SK-N-MC (cell line): ENCODE results near the gene CROCC.
A peak's percentile ranks its signal among the peaks of the same experiment; 100 is the strongest.
"Not testable (repeated sequence)": the region's sequence is repeated elsewhere in the genome, so short reads cannot be mapped to it uniquely, and the experiment has no call there.

Source experiments
- DNase-seq: peaks from one replicate; pipeline ENCODE4 v3.0.0-alpha.2; 2011; ENCODE audit warnings: low read depth, low spot score
- H3K27ac ChIP-seq: fragments of 200-600 bp; sonication (generic); 2 replicates; pipeline ENCODE4 v1.5.1; 2016; ENCODE audit warnings: mixed run types
- H3K36me3 ChIP-seq: fragments of 200-600 bp; sonication (generic); 2 replicates; pipeline ENCODE4 v1.6.1; 2017; ENCODE audit warnings: antibody characterized with exemption, low read length, mixed read lengths; ENCODE audit not compliant: insufficient read depth
- H3K4me3 ChIP-seq: fragments of 200-600 bp; sonication (generic); 2 replicates; pipeline ENCODE4 v1.5.1; 2016
- H3K9ac ChIP-seq: fragments of 200-600 bp; sonication (generic); 2 replicates; pipeline ENCODE4 v1.8.0; 2017; ENCODE audit warnings: mixed run types, mixed read lengths; ENCODE audit not compliant: insufficient read length
- H3K9me3 ChIP-seq: fragments of 200-600 bp; sonication (generic); 2 replicates; pipeline ENCODE4 v1.6.1; 2017; ENCODE audit warnings: low read depth, mild to moderate bottlenecking, antibody characterized with exemption, low read length, moderate library complexity, mixed read lengths
- EZH2 ChIP-seq: fragments of 200-600 bp; sonication (generic); IDR thresholded peaks from one replicate; pipeline ENCODE4 v1.6.1; 2017; ENCODE audit warnings: antibody characterized with exemption
- FOXP2 ChIP-seq: optimal IDR thresholded peaks from 2 replicates; pipeline ENCODE3; 2011; ENCODE audit warnings: mild to moderate bottlenecking, moderate library complexity; ENCODE audit not compliant: insufficient read depth; ENCODE audit errors: extremely low read length, control extremely low read depth
- POLR2AphosphoS5 ChIP-seq: IDR thresholded peaks from 2 replicates; pipeline ENCODE4 v1.6.1; 2012; ENCODE audit warnings: mild to moderate bottlenecking, low read depth, low read length, borderline replicate concordance

The CROCC gene

GRCh38 chr1:16913833-16914662, 7.7 kb upstream of the CROCC start:
- no peak for DNase-seq
- H3K27ac ChIP-seq, result no peak overlapping the region
- H3K36me3 ChIP-seq, result no peaks in the 10 kb centered on the region
- H3K4me3 ChIP-seq, result peak overlapping the region; percentile 79
- no peaks in the 10 kb centered on the region for H3K9me3 ChIP-seq
- TF ChIP-seq EZH2 (no peak), FOXP2 (peak; percentile 45), POLR2AphosphoS5 (peak; percentile 67)
- peak overlapping the region; percentile 83 for H3K9ac ChIP-seq

GRCh38 chr1:16914928-16915626, 6.7 kb upstream of the CROCC start:
- H3K9ac ChIP-seq, H3K9me3 ChIP-seq, H3K27ac ChIP-seq, H3K36me3 ChIP-seq, DNase-seq: not testable (repeated sequence)
- peak overlapping the region; percentile 79 for H3K4me3 ChIP-seq
- 0 out of 2 replicates have a peak, but pooled peaks have one; percentile 27 for TF ChIP-seq POLR2AphosphoS5

- TF ChIP-seq FOXP2, result no peak
- TF ChIP-seq EZH2, result no peak
- no peak for TF ChIP-seq POLR2AphosphoS5
- no peak for DNase-seq
- Histone ChIP-seq H3K4me3 (no peak overlapping the region), H3K9me3 (no peaks in the 10 kb centered on the region), H3K36me3 (no peaks in the 10 kb centered on the region), H3K27ac (no peak overlapping the region), H3K9ac (no peak overlapping the region)
These were observed 6.1 kb upstream of the CROCC start for GRCh38 chr1:16915627-16915973.

- H3K36me3 ChIP-seq, H3K9ac ChIP-seq, H3K9me3 ChIP-seq, H3K4me3 ChIP-seq, H3K27ac ChIP-seq, DNase-seq: not testable (repeated sequence)
These were observed 5.5 kb upstream of the CROCC start for GRCh38 chr1:16916036-16916880.

DNA sequence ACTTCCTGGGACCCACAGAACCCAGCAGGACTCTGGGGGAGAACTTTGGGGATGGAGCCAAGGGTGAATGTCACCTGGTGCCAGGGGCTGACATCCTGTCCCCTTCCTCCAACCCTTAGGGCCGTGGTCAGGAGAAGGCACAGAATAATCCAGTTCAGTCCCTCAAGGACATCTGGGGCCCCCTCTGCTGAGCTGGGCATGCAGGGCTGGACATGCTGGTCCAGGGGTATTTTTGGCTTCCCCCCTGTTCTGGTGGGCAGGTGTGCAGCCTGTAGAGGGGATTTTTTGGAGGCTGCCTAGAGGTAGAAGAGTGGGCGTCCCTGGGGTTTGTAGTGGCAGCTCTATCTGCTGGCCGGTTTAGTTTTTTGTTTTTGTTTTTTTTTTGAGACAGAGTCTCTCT, 3.4 kb upstream of the CROCC start:
- no peak for TF ChIP-seq POLR2AphosphoS5
- TF ChIP-seq EZH2, result no peak
- no peak for TF ChIP-seq FOXP2
- Histone ChIP-seq H3K36me3 (no peaks in the 10 kb centered on the region), H3K4me3 (no peak overlapping the region), H3K27ac (no peak overlapping the region), H3K9me3 (no peaks in the 10 kb centered on the region), H3K9ac (no peak overlapping the region)
- DNase-seq, result no peak

GRCh38 chr1:16918936-16919665, 2.6 kb upstream of the CROCC start:
- not testable (repeated sequence) for DNase-seq, H3K36me3 ChIP-seq, H3K9ac ChIP-seq, H3K4me3 ChIP-seq, H3K9me3 ChIP-seq, H3K27ac ChIP-seq

DNA sequence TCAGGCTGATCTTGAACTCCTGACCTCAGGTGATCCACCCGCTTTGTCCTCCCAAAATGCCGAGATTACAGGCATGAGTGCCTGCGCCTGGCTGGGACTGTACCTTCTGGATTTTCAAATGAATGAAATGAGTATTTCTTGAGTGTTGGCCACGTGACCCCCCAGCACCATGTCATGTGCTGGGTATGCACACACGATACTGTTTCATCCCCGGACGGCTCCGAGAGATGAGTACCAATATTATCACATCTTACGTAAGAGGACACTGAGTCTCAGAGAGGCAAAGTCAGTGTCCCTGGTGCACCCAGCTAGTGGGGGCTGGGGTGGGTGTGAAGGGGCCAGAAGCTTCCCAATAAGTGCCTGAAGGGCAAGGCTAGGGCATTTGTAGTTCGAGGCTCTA, 780 bp upstream of the CROCC start:
- H3K9me3 ChIP-seq, result no peaks in the 10 kb centered on the region
- no peak for DNase-seq
- no peak overlapping the region for H3K4me3 ChIP-seq
- TF ChIP-seq POLR2AphosphoS5 (no peak), FOXP2 (no peak)
- no peak overlapping the region for H3K9ac ChIP-seq
- no peaks in the 10 kb centered on the region for H3K36me3 ChIP-seq
- H3K27ac ChIP-seq, result no peak overlapping the region

GRCh38 chr1:16922466-16922865, 735 bp downstream of the CROCC start:
- DNase-seq, result no peak
- no peaks in the 10 kb centered on the region for H3K9me3 ChIP-seq
- TF ChIP-seq FOXP2 (no peak), POLR2AphosphoS5 (no peak), EZH2 (no peak)
- H3K36me3 ChIP-seq, result no peaks in the 10 kb centered on the region
- no peak overlapping the region for H3K27ac ChIP-seq
- H3K4me3 ChIP-seq, result no peak overlapping the region
- H3K9ac ChIP-seq, result no peak overlapping the region
